NCI-H2107 treated with DMSO at 0.1 percent for 48 hours (cell line): ENCODE measurements around the gene ARMC10.
"Not testable (repeated sequence)": the region's sequence is repeated elsewhere in the genome, so short reads cannot be mapped to it uniquely, and the experiment has no call there.

Experiments used
- DNase-seq: peaks from one replicate; lab custom pipeline; 2025; ENCODE audit not compliant: unreplicated experiment; lab: John Stamatoyannopoulos, UW

The ARMC10 gene

DNA sequence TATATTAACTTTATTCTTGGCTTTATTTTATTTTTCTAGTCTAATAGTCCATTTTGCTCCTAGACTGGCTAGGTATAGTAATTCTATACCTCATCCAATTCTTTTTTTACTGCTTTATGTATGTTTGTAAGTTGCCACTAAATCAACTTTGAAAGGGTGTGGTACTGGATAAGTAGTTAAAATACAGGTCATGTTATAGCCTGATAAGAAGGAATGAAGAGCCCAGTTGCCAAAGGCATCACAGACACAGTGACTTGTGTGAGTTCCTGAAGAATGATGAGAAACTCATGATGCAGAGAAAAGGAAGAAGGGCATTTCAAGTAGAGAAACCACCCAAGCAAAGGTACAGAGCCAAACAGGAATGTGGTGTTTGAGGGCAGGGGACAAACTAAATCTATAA lies 46.7 kb downstream of the ARMC10 start:
- no peak for DNase-seq

- DNase-seq, result no peak
These were observed 48.6 kb downstream of the ARMC10 start for GRCh38 chr7:103123529-103123928.

DNA sequence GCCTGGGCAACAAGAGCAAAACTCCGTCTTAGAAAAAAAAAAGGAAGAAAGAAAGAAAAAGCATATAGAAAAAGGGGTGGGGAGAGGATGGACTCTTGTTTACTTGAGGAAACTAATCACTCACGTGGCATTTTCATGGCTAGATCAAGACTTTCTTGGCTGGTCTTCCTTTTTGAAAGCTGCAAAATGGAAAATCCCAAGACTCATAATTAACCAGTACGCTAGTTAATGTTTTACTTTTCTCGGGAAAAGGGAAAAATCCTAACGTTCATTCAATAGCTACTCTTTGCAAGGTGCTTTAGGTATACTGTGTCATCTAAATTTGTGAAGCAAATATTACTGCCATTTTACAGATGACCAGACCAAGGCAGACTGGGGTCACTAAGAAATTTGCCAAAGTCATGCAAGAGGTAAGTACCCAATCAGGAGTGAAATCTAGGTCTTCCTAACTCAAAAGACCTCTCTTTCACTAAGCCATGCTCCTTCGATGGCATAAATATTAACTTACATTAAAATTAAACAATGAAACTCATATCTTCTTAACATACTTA lies 49.6 kb downstream of the ARMC10 start:
- DNase-seq, result no peak

DNA sequence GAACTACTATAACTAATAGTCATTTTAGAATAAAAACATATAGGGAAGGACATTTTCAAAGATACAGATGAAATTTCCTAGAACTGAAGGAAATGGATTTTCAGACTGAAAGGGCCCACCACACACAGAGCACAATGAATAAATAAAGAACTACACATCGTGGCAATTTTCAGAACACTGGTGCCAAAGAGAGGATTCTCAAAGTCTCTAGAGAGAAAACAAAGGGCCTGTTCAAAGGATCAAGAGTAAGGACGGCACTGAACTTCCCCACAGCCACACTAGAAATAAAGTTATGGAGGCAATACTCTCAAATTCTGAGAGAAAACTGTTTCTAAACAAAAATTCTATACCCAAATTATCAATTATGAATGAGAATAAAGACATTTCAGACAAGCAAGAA lies 52.1 kb downstream of the ARMC10 start:
- no peak for DNase-seq

DNA sequence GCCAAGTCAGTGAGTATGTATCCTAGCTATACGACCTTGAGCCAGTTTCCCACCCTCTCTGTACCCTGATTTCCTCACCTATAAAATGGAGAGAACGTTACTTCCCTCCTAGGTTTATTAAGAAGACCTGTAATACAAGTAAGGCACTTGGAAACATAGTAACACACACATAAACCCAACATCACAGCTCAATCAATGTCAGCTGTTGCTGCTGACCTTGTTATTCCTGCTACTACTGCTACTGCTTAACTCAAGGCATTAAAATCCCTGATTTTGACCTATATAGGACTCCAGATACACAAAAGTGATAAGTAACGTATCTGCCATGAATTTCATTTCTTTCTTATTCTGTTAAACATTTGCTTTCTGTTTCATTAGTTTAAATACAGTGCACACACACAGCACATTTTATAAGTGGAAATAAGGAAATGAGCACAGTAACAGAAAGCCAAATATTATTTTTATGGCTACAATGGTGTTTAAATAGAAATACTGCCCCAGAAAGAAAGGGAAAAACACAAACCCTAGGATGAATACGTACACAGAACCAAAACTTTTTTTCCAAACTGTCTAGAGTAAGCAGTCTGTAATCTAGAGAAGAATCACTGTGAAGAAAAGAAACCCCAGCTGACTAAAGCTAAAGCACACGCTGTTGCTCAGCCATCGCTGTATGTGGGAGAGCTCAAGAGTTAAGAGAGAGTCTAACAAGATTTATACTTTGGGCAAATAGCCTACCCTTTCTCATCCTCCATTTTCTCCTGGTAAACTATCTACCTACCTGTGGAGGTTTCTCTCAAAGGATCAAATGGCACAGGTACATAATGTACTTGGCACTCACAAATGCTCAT lies 55.0 kb downstream of the ARMC10 start:
- no peak for DNase-seq

DNA sequence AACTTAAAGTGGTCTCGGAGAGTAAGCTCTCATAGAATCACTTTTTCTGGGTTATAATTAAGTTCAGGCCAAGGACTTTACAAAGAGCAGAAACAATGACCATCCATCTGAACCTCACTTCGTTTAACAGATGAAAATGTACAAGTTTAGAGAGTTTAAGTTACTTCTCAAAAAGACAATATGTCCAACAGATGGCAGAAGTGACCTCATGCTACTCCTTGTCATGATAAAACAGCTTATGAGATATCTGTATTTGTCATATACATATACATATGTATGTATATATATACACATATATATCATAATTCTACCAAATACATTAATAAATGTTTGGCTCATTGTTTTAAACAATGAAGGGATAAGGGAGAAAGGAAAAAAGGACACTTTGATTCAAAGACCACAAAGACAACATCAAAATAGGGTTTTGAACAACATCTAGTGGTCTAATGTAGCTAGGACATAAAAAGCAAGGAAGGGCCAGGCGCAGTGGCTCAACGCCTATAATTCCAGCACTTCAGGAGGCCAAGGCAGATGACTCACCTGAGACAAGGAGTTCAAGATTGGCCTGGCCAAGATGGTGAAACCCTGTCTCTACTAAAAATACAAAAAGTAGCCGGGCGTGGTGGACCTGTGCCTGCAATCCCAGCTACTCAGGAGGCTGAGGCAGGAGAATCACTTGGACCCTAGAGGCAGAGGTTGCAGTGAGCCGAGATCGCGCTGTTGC lies 56.1 kb downstream of the ARMC10 start:
- DNase-seq, result no peak

GRCh38 chr7:103132995-103133688 lies 58.2 kb downstream of the ARMC10 start:
- no peak for DNase-seq

DNA sequence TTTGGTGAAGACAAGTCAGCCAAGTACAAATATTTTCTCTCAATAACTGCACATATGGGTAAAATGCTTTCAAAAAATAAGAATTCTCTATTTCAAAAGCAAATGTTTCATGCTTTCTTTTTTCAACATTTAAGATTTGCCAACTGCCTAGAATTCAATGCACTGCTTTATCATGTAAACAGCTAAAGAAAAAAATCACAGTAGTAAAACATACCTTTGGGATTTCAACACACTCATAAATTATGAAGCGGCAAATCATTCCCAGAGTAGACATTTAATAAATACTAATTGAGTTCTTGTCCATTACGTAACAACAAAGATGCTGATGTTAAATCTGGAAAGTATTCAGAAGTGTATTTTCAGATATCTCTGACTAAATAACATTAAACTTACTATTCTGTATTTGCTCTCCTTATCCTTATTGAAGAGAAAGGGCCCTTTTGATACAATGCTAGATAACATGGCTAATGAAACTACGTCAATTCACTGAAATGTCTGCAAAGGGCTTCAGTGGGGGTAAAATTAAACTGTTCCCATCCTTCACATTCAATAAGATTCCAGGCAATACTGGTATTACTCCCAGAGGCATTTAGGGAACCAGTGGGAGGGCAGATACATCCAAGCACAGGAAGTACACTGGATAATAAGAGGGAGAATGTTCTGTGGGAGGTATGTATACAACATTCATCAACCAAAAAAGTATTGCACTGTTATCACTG lies 60.1 kb downstream of the ARMC10 start:
- no peak for DNase-seq

- no peak for DNase-seq
These were observed 65.1 kb downstream of the ARMC10 start for GRCh38 chr7:103140061-103140460.

DNA sequence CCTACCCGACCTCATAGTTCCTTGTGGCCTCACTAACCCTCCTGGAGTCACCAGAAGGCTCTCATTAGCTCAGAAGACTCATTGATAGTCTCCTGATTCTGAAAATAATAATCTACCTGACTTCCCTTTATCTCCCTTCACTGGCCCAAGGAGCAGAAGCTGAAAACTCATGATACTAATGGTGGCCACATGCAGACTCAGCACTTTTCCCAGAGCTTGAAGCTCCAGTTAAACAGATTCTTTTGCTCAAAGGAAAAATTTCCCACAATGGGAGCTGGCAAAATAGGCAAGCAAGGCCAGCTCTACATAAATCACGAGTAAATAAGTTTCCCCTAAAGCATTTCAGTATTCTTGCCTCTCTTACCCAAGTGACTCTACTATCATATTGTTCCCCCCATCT lies 65.7 kb downstream of the ARMC10 start:
- DNase-seq, result no peak

DNA sequence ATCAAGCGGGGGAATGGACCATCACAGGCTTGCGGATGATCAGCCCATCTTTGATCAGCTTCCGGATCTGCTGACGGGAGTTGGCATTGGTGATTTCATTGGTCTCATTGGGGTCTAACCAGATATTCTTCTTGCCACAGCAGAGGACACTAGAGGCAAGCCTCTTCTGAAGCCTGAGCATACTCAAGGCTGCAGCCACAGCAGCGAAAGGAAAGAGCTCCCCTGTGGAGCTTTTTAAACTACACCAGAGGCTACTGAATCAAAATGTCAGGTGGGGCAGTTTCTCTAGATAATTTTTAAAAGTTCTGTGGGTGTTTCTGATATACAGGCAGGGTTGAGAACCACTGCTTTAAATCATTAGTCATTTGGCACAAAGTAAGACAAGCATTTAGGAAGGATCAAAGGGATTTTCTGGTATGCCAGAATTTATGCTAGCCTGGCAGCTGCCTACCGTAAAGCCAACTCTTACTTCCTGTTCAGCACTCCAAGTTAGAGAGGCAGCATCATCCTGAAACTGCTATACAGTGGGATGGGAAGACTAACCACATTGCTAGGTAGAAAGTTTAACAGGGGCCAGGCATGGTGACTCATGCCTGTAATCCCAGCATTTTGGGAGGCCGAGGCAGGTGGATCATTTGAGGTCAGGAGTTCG lies 66.9 kb downstream of the ARMC10 start:
- DNase-seq, result no peak

GRCh38 chr7:103142494-103142893 lies 67.6 kb downstream of the ARMC10 start:
- no peak for DNase-seq

GRCh38 chr7:103143868-103144267 lies 68.9 kb downstream of the ARMC10 start:
- DNase-seq, result no peak

GRCh38 chr7:103144754-103145153 lies 69.8 kb downstream of the ARMC10 start:
- DNase-seq, result not testable (repeated sequence)

DNA sequence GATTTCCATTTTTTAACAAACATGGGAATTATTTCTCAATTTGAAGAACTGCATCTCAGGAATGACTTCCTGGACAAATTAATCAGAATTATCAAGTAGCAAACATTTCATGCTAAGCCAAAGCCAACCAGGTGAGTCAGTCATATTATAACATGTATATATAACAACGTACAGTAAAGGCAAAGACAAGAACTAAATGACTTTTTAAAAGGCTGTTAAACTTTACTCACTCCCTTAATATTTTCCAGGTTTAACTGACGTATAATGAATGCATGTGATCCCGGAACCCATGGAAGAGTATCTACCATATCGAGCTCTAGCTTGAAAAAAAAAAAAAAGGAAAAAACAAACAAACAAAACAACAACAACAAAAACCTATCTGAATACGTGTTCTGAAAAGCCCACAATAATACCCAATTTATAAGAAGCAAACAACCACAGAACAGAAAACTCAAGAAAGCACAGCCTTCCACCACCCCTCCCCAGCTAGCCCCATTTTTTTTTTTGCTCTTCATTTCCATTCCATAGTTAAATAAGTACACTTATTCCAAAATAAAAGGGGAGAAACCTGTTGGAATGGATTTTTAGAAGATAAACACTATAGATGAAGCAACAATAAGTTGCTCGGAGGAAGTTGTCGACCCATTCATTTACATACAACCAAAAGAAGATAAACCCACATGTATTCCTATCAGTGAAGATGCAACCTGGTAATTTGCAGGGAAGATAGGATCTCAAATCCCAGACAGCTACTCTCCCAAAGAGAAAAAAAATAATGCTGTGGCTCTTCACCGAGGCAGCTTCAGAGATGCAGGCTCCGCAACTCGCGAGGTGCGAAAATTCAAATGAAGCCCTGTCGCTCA lies 73.4 kb downstream of the ARMC10 start:
- DNase-seq, result no peak
